NCI-H524 (cell line): Measurements from ENCODE around the gene RASL11B.

Experiments used
- DNase-seq, 2 experiments: peaks; one replicate each; lab custom pipeline; 2025; lab: John Stamatoyannopoulos, UW

The RASL11B gene

GRCh38 chr4:52843351-52843750 is 18.8 kb upstream of the RASL11B start:
- no peak for DNase-seq

DNA sequence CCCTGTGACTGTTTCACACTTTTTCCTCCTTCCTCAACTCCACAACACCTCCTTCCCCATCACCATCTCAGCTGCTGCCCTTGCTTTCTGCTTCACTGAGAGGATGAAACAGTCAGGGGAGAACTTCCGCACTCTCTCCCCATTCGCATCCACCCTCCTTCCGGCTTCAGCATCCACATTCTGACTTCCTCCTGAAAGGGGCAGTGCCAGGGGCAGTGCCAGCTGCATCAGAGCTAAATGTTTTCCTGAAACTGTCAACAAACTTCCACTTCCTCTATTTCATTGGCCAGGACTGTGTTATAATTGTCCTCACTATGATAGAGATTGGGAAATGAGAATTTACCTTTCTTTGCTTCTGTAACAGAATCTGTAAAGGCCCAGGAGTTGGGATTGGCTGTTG is 18.2 kb upstream of the RASL11B start:
- DNase-seq: no peak

DNA sequence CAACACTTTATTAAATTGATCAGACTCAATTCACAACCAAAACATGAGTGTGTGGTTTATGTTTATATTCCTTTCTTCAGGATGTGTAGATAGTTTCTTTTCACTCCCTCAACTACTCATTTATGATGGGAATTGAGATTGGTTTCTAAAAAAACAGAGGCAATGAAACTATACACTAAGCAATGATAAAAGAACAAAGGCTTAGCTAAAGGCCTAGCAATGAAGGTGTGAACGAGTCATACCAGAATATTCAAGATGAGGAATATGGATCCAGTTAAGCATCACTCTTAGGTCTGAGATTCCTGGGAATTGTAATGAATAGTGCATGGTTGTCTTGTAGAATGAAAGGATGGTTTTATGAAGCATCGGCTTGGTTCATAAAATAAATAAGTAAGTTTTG is 17.5 kb upstream of the RASL11B start:
- no peak for DNase-seq

- DNase-seq: no peak
Measured at GRCh38 chr4:52846502-52846901, 15.6 kb upstream of the RASL11B start.

GRCh38 chr4:52848254-52848653 is 13.9 kb upstream of the RASL11B start:
- no peak for DNase-seq

- DNase-seq: no peak
Measured at GRCh38 chr4:52850406-52851124, 11.6 kb upstream of the RASL11B start.

GRCh38 chr4:52852041-52852440 is 10.1 kb upstream of the RASL11B start:
- DNase-seq: no peak

GRCh38 chr4:52852711-52853110 is 9.4 kb upstream of the RASL11B start:
- DNase-seq: no peak

DNA sequence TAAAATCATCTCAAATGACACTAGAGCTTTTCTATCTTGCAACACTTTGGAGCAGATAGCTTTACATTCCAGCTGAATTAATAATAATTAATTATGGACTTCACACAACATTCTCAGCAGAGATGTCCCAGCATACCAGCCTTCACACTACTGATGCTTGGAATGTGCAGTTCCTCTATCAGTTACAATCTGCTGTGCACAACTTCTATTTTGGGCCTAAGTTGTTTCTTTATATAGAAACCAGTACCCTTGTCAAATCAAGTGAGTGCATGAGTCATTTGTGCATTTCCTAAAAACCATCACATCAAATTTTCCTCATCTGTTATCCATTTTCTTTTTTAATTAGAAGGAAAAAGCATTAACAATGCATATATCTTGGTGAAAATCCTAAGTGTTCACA is 8.8 kb upstream of the RASL11B start:
- DNase-seq: no peak

GRCh38 chr4:52856801-52857200 is 5.3 kb upstream of the RASL11B start:
- no peak for DNase-seq

- no peak for DNase-seq
Measured at GRCh38 chr4:52860361-52860760, 1.8 kb upstream of the RASL11B start.

DNA sequence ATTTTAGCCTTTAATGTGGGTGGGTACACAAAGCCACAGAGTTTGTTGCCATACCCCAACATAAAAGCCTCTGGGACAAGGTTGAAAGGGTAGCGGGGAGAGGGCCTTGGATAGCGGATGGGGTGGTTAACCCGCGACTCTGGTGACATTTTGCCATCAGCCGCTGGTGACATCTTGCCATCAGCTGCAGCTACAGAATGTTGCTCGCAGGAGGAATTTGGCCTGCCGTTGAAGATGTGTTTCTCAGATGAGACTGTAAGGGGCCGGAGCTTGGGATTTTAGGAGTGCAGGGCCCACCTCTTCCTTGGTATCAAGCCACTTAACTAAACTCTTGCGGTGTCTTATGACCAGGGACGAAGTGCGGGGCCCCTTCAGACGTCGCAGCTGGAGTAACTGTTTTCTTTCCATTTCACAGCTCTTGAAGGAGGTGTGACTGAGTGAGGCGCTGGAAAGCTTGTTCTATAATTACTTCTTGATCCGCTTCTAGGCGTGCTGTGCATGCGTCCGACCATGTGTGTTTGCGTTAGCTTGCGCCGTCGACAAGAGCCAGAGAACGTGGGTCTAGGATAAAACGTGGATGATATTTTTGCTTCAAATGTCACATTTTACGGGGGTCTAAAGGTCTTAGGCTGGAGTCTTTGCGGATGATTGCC is 820 bp upstream of the RASL11B start:
- DNase-seq: peak in 1 of 2 experiments; percentile 32

DNA sequence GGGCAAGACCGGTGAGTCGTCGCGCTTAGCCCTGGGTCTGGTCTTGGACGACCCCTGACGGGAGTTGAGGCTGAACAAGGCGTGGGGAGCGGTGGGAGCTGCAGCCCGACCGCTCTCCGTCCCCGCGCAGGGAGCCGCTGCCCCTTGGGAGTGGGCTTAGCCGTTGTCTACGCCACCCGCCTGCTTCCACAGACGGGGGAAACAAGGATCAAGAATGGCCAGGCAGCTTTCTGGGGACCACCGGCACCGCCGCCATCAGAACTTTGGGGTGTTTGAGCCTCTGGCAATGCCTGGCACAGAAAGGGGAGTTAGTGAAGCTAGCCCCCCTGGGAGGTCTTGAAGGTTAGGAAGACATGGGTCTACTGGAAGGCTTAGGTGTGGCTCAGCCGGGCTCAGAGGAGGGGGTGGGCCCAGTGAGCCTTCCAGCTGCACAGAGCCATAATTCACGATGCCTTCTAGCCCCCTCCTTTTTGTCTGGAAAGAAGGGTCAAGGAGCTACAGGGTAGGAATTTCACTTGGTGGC is 583 bp downstream of the RASL11B start:
- DNase-seq: peak in 1 of 2 experiments; percentile 40

DNA sequence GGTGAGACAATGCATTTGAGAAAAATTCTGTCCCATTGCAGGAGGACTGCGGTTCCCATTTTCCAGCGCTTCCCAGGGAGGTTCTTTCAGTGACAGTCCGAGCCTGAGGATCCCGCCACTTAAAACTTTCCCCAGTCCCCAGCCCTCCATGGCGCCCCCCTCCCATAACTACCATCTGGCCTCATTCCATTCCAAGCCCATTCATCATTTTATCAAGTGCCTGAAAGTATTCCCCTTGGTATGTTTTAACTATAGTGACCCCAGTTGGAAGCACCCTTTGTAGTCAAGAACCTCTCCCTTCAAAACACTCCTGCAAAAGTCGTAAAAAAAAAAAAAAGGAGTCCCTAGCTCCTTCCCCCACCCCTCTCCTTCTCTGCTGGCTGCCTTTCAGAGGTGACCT is 1.2 kb downstream of the RASL11B start:
- peak; percentile 62 to 82 for DNase-seq

DNA sequence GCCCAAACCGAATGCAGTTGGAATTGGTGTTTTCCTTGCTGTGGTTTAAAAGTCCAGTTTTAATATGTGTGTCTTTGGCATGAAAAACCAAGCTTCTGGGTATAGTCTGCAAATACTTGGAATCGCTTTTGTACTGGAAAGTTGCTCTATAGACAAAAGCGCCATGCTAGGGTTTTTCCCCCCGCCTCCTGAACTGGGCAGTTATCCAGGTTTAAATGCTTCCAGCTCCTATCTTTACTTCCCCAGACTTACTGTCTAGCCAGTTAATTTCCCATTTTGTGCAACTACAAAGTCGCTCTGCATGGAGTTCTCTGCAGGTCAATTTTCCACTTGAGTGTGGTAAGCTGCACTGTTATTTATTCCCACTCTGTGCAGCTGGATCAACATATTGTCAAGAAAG is 2.7 kb downstream of the RASL11B start:
- peak in 1 of 2 experiments; percentile 90 for DNase-seq

DNA sequence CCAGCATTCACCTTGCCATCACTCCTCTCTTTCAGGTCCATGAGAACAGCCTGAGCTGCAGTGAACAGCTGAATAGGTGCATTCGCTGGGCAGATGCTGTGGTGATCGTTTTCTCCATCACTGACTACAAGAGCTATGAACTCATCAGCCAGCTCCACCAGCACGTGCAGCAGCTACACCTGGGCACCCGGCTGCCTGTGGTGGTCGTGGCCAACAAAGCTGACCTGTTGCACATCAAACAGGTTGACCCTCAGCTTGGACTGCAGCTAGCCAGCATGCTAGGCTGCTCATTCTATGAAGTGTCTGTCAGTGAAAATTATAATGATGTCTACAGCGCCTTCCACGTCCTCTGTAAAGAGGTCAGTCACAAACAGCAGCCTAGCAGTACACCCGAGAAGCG is 3.2 kb downstream of the RASL11B start:
- no peak for DNase-seq

GRCh38 chr4:52866734-52867133 is 4.6 kb downstream of the RASL11B start:
- DNase-seq: no peak

DNA sequence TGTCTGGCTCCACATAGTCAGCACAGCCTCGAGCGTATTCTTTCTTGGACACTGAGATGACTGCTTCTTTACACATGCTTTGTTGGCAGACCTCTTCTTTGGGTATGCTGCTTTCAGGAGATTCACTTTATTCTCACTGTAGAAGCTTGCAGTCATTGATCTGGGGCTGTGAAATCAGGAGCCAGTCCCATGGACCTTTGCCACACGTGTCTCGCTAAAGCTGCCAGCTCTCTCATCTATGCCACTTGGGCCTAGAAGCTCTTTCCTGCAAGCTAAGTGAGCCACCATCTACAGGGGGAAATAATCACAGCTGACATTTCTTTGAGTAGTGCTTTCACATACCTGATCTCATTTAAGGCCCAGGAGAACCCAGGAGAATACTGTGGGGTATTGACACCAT is 5.0 kb downstream of the RASL11B start:
- no peak for DNase-seq

- peak in 1 of 2 experiments; percentile 33 for DNase-seq
Measured at GRCh38 chr4:52868133-52868532, 6.0 kb downstream of the RASL11B start.

GRCh38 chr4:52869196-52869595 is 7.1 kb downstream of the RASL11B start:
- DNase-seq: peak; percentile 91 to 97

- peak; percentile 34 to 50 for DNase-seq
Measured at GRCh38 chr4:52869656-52870055, 7.5 kb downstream of the RASL11B start.

DNA sequence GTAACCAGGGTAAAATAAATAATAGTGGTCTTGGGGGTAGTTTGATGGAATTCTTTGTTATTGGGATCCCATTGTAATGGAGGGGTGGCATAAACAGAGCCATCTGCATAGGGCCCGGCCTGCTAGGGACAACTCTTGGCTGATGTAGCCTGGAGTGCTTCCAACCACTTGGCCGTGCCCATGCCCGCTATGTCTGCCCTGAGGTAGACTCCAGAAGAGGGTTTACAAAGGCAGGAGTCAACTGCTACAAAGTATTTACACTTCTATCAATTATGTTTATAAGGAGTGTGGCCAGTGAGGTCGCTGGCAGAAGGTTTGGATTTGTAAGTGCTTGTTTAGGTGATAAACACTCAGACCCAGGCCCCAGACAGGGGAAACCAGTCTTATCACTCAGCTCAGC is 8.1 kb downstream of the RASL11B start:
- DNase-seq: no peak

GRCh38 chr4:52873191-52873590 is 11.1 kb downstream of the RASL11B start:
- DNase-seq: no peak
